GM10266 (cell line): ENCODE data around the gene CPNE4.

Experiments
- DNase-seq: peaks from one replicate; pipeline ENCODE4 v3.0.0; 2012; ENCODE audit errors: extremely low spot score
- CTCF ChIP-seq: IDR thresholded peaks from 2 replicates; pipeline ENCODE4 v1.5.1; 2012; ENCODE audit warnings: mild to moderate bottlenecking, low read depth; ENCODE audit not compliant: control insufficient read depth, insufficient read depth; ENCODE audit errors: missing control alignments

Gene CPNE4

GRCh38 chr3:131484496-131485111 is 550.2 kb downstream of the CPNE4 start:
- no peak for TF ChIP-seq CTCF
- DNase-seq = no peak
